SK-N-SH (cell line): ENCODE results near the gene KRTAP10-1. TPM values are rescaled to one million over a fixed set of nuclear protein-coding genes. Genes with fewer than 3 reads are reported as not detected.

Source experiments
- CTCF ChIA-PET: fragments of 300-600, 350-600 bp; formaldehyde crosslinking; extraction: SDS; loops from one replicate; lab custom pipeline; 2021; lab: Yijun Ruan, JAX
- POLR2A ChIA-PET: fragments of 350-600 bp; sonication (Branson Sonifier 250); formaldehyde crosslinking; extraction: SDS; loops from one replicate; lab custom pipeline; 2020; ENCODE audit warnings: antibody characterized with exemption, inconsistent platforms; lab: Yijun Ruan, JAX
- DNase-seq: peaks from one replicate; pipeline ENCODE4 v3.0.0; 2012
- H2AFZ ChIP-seq: fragments of 200-600 bp; sonication (generic); 2 replicates; pipeline ENCODE4 v1.8.1; 2016; ENCODE audit warnings: antibody characterized with exemption, mild to moderate bottlenecking, low read depth
- H3F3A ChIP-seq: fragments of 200-600 bp; sonication (generic); replicated peaks from 2 replicates; pipeline ENCODE3; 2016; ENCODE audit warnings: antibody characterized with exemption, mild to moderate bottlenecking; ENCODE audit not compliant: insufficient read depth
- H3K27ac ChIP-seq, 2 experiments: fragments of 200-500 bp in 1 of 2; fragments of 200-600 bp in 1 of 2; sonication (Bioruptor generic) in 1 of 2; sonication (generic), shearing (Covaris generic) in 1 of 2; 2 replicates each; pipeline versions ENCODE4 v1.5.1 to v1.6.1; 2014 to 2016; ENCODE audit warnings: low read depth in 2 of 2, inconsistent platforms in 1 of 2, low read length in 1 of 2, mild to moderate bottlenecking in 1 of 2, mixed read lengths in 1 of 2
- H3K27me3 ChIP-seq: fragments of 200-600 bp; sonication (generic), shearing (Covaris generic); 2 replicates; pipeline ENCODE4 v1.6.1; 2016; ENCODE audit warnings: mixed run types; ENCODE audit not compliant: insufficient read depth
- H3K36me3 ChIP-seq, 2 experiments: fragments of 200-500 bp in 1 of 2; fragments of 200-600 bp in 1 of 2; sonication (Bioruptor generic) in 1 of 2; sonication (generic) in 1 of 2; replicated peaks in 1 of 2; 2 replicates each; pipeline versions ENCODE3 to v1.5.1; 2014 to 2016; ENCODE audit warnings: low read length in 1 of 2, mild to moderate bottlenecking in 1 of 2; ENCODE audit not compliant: insufficient read depth in 2 of 2, control insufficient read depth in 1 of 2
- H3K4me1 ChIP-seq, 2 experiments: fragments of 200-500 bp in 1 of 2; fragments of 200-600 bp in 1 of 2; sonication (Bioruptor generic) in 1 of 2; sonication (generic), shearing (Covaris generic) in 1 of 2; 2 replicates each; pipeline versions ENCODE4 v1.5.1 to v1.6.1; 2014 to 2016; ENCODE audit warnings: low read depth in 1 of 2, low read length in 1 of 2, mixed run types in 1 of 2; ENCODE audit not compliant: insufficient read depth in 2 of 2, control insufficient read depth in 1 of 2
- H3K4me2 ChIP-seq: fragments of 200-600 bp; sonication (generic), shearing (Covaris generic); 2 replicates; pipeline ENCODE4 v1.6.1; 2017; ENCODE audit warnings: mixed run types
- H3K4me3 ChIP-seq, 2 experiments: fragments of 200-500 bp in 1 of 2; fragments of 200-600 bp in 1 of 2; sonication (Bioruptor generic) in 1 of 2; sonication (generic), shearing (Covaris generic) in 1 of 2; 2 replicates each; pipeline versions ENCODE4 v1.5.1 to v1.8.1; 2014 to 2016; ENCODE audit warnings: low read depth in 2 of 2, inconsistent platforms in 1 of 2, low read length in 1 of 2, mild to moderate bottlenecking in 1 of 2, mixed read lengths in 1 of 2, moderate library complexity in 1 of 2
- H3K79me2 ChIP-seq: fragments of 200-600 bp; sonication (generic); 2 replicates; pipeline ENCODE4 v1.8.1; 2017; ENCODE audit warnings: mild to moderate bottlenecking; ENCODE audit not compliant: insufficient read depth
- H3K9ac ChIP-seq: fragments of 200-600 bp; sonication (generic); 2 replicates; pipeline ENCODE4 v1.6.1; 2017; ENCODE audit warnings: mixed run types
- H3K9me2 ChIP-seq: fragments of 200-600 bp; sonication (generic); 2 replicates; pipeline ENCODE4 v1.6.1; 2017; ENCODE audit warnings: mixed run types
- H3K9me3 ChIP-seq: fragments of 200-600 bp; sonication (generic); 2 replicates; pipeline ENCODE4 v1.6.1; 2017; ENCODE audit warnings: mixed run types, mild to moderate bottlenecking, moderate library complexity
- H4K20me1 ChIP-seq: fragments of 200-600 bp; sonication (generic); 2 replicates; pipeline ENCODE4 v1.6.1; 2017; ENCODE audit warnings: mild to moderate bottlenecking, mixed run types; ENCODE audit not compliant: insufficient read depth
- CHD2 ChIP-seq: fragments of 150-350 bp; IDR thresholded peaks from 2 replicates; pipeline ENCODE4 v1.6.1; 2018; ENCODE audit warnings: low read length; ENCODE audit not compliant: partially characterized antibody
- EP300 ChIP-seq, 2 experiments: IDR thresholded peaks; 2 replicates each; pipeline versions ENCODE4 v1.4.0 to v1.6.1; 2012; ENCODE audit warnings: borderline replicate concordance in 1 of 2, low read depth in 1 of 2, low read length in 1 of 2
- FOSL2 ChIP-seq: IDR thresholded peaks from 2 replicates; pipeline ENCODE4 v1.4.0; 2012; ENCODE audit warnings: low read depth, mild to moderate bottlenecking, moderate library complexity, borderline replicate concordance
- FOXM1 ChIP-seq: IDR thresholded peaks from 2 replicates; pipeline ENCODE4 v1.4.0; 2012; ENCODE audit warnings: low read depth, mild to moderate bottlenecking
- GATA2 ChIP-seq: sonication (generic); formaldehyde crosslinking; IDR thresholded peaks from 2 replicates; pipeline ENCODE4 v1.5.0; 2020; ENCODE audit warnings: mild to moderate bottlenecking, missing genetic modification reagents
- JUND ChIP-seq: IDR thresholded peaks from 2 replicates; pipeline ENCODE4 v1.4.0; 2012
- MEF2A ChIP-seq: IDR thresholded peaks from 2 replicates; pipeline ENCODE4 v1.4.0; 2012; ENCODE audit warnings: low read depth, borderline replicate concordance
- NFIC ChIP-seq: IDR thresholded peaks from 2 replicates; pipeline ENCODE4 v1.4.0; 2012; ENCODE audit warnings: borderline replicate concordance
- POLR2AphosphoS5 ChIP-seq: IDR thresholded peaks from 2 replicates; pipeline ENCODE4 v1.6.1; 2012; ENCODE audit warnings: low read depth, low read length
- RAD21 ChIP-seq: IDR thresholded peaks from 2 replicates; pipeline ENCODE4 v1.6.1; 2012; ENCODE audit warnings: mild to moderate bottlenecking, low read length
- RXRA ChIP-seq: IDR thresholded peaks from 2 replicates; pipeline ENCODE4 v1.4.0; 2012; ENCODE audit warnings: low read depth, mild to moderate bottlenecking, borderline replicate concordance
- SIN3A ChIP-seq: IDR thresholded peaks from 2 replicates; pipeline ENCODE4 v1.6.1; 2012; ENCODE audit warnings: low read depth, mild to moderate bottlenecking, low read length, moderate library complexity, borderline replicate concordance
- TAF1 ChIP-seq: IDR thresholded peaks from 2 replicates; pipeline ENCODE4 v1.6.1; 2012; ENCODE audit warnings: low read depth, mild to moderate bottlenecking, low read length, moderate library complexity, borderline replicate concordance
- TCF12 ChIP-seq: IDR thresholded peaks from 2 replicates; pipeline ENCODE4 v1.4.0; 2012
- YY1 ChIP-seq: IDR thresholded peaks from 2 replicates; pipeline ENCODE4 v1.4.0; 2012; ENCODE audit warnings: low read depth, mild to moderate bottlenecking
- WGBS: methylation state at CpG from one replicate; pipeline ENCODE4 v1.1.6; 2017; ENCODE audit warnings: low lambda C conversion rate; 5-methylcytosine and 5-hydroxymethylcytosine counted together
- polyA plus RNA-seq, 3 experiments: library from polyadenylated mRNA; depleted of rRNA; stranded (reverse); fragments of >200 nt; gene quantifications; 2 replicates each; pipeline ENCODE4 v1.2.3, GENCODE V29; 2012
- TF ChIP-seq, protein P1 (sequence below): fragments of 200-600 bp; sonication (generic); IDR thresholded peaks from 2 replicates; pipeline ENCODE4 v1.6.1; 2017; ENCODE audit warnings: antibody characterized with exemption, mild to moderate bottlenecking, moderate library complexity
- TF ChIP-seq, protein P2 (sequence below): IDR thresholded peaks from 2 replicates; pipeline ENCODE4 v1.4.0; 2012; ENCODE audit warnings: low read depth, borderline replicate concordance
- TF ChIP-seq, protein P3 (sequence below): IDR thresholded peaks from 2 replicates; pipeline ENCODE4; 2012
- TF ChIP-seq, protein P4 (sequence below): fragments of 150-350 bp; IDR thresholded peaks from 2 replicates; pipeline ENCODE4 v1.6.1; 2017; ENCODE audit warnings: antibody characterized with exemption, low read length, low read depth, borderline replicate concordance

Gene KRTAP10-1
- polyA plus RNA-seq, 1 of the 3 experiments (the other 2 are of a cell fraction) = not detected

DNA sequence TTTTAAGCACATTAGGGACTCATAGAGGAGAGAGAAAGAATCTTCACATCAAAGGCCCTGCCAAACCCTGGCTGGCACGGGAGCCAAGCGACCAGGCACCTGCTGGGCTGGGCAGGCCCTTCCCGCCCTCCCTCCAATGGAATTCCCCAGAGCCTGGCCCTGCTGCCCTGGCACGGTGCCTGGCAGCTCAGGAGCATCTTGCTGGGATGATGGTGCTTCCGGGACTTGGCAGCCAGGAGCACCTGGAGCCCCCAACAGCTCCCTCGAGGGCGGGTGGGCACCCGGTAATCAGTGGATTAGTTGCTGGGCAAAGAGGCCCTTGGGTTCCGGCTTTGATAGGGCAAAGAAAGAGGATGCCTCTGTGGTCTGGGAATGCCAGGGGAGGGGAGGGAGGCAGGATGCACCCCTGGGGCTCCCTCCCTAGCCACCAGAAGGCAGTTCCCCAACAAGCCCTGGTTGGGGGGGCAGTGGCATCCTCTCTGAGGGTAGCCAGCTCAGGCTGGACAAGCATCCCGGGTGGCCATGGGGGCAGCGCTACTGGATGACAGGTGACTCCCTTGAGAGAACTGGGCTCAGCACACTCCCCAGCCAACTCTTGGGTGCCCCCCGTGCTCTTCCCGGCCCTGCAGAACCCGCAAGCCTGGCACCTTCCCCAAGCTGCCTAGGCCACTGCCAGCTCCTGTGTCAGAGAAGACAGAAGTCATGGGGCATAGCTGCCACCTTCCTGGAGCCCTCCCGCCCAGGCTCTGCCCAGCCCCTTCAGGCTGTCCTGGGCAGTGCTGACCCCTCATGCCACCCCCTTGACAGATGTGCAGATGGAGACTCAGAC is 26.4 kb downstream of the KRTAP10-1 start:
- Histone ChIP-seq H4K20me1 (no peaks in the 10 kb centered on the region), H3K9me2 (no peaks in the 10 kb centered on the region), H3F3A (no peaks in the 10 kb centered on the region), H2AFZ (no peak overlapping the region), H3K27me3 (no peaks in the 10 kb centered on the region), H3K27ac (no peak overlapping the region), H3K36me3 (no peaks in the 10 kb centered on the region), H3K4me1 (peaks cover 0 to 15% of the 10 kb centered on the region in 2 experiments; a peak in 1 of 4 replicates), H3K9ac (no peak overlapping the region), H3K4me2 (no peak overlapping the region), H3K79me2 (peaks cover 8% of the 10 kb centered on the region; the same call in 1 of the 2 replicates), H3K9me3 (no peaks in the 10 kb centered on the region), H3K4me3 (no peak overlapping the region)
- ChIA-PET POLR2A (no interaction called here), CTCF (interaction anchor here (1.3 kb wide), 1 partner anchor 280 kb away, joined by 4 read pairs; no protein-coding TSS in a partner anchor)
- WGBS = 81% methylated on average over 9 of the region's 15 CpGs
- TF ChIP-seq FOSL2 (no peak), TCF12 (no peak), EP300 (IDR thresholded peaks at IDR 0.05; ENCODE audit: borderline replicate concordance in 1 of 2, low read depth in 1 of 2, low read length in 1 of 2) (no peak), SIN3A (no peak), NFIC (no peak), GATA2 (CRISPR knock-in tag) (no peak), POLR2AphosphoS5 (no peak), FOXM1 (no peak), MEF2A (no peak), RAD21 (no peak), YY1 (no peak), TAF1 (no peak), CHD2 (no peak), RXRA (no peak), JUND (no peak)
- TF ChIP-seq, protein P1, sequence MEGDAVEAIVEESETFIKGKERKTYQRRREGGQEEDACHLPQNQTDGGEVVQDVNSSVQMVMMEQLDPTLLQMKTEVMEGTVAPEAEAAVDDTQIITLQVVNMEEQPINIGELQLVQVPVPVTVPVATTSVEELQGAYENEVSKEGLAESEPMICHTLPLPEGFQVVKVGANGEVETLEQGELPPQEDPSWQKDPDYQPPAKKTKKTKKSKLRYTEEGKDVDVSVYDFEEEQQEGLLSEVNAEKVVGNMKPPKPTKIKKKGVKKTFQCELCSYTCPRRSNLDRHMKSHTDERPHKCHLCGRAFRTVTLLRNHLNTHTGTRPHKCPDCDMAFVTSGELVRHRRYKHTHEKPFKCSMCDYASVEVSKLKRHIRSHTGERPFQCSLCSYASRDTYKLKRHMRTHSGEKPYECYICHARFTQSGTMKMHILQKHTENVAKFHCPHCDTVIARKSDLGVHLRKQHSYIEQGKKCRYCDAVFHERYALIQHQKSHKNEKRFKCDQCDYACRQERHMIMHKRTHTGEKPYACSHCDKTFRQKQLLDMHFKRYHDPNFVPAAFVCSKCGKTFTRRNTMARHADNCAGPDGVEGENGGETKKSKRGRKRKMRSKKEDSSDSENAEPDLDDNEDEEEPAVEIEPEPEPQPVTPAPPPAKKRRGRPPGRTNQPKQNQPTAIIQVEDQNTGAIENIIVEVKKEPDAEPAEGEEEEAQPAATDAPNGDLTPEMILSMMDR = no peak
- TF ChIP-seq, protein P2, sequence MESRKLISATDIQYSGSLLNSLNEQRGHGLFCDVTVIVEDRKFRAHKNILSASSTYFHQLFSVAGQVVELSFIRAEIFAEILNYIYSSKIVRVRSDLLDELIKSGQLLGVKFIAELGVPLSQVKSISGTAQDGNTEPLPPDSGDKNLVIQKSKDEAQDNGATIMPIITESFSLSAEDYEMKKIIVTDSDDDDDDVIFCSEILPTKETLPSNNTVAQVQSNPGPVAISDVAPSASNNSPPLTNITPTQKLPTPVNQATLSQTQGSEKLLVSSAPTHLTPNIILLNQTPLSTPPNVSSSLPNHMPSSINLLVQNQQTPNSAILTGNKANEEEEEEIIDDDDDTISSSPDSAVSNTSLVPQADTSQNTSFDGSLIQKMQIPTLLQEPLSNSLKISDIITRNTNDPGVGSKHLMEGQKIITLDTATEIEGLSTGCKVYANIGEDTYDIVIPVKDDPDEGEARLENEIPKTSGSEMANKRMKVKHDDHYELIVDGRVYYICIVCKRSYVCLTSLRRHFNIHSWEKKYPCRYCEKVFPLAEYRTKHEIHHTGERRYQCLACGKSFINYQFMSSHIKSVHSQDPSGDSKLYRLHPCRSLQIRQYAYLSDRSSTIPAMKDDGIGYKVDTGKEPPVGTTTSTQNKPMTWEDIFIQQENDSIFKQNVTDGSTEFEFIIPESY = no peak
- TF ChIP-seq, protein P3, sequence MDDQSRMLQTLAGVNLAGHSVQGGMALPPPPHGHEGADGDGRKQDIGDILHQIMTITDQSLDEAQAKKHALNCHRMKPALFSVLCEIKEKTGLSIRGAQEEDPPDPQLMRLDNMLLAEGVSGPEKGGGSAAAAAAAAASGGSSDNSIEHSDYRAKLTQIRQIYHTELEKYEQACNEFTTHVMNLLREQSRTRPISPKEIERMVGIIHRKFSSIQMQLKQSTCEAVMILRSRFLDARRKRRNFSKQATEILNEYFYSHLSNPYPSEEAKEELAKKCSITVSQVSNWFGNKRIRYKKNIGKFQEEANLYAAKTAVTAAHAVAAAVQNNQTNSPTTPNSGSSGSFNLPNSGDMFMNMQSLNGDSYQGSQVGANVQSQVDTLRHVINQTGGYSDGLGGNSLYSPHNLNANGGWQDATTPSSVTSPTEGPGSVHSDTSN = no peak
- TF ChIP-seq, protein P4, sequence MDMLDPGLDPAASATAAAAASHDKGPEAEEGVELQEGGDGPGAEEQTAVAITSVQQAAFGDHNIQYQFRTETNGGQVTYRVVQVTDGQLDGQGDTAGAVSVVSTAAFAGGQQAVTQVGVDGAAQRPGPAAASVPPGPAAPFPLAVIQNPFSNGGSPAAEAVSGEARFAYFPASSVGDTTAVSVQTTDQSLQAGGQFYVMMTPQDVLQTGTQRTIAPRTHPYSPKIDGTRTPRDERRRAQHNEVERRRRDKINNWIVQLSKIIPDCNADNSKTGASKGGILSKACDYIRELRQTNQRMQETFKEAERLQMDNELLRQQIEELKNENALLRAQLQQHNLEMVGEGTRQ = no peak
- DNase-seq = no peak
